GM18907 (cell line): Measurements from ENCODE around the gene UPF1.
"Not testable (repeated sequence)": the region's sequence is repeated elsewhere in the genome, so short reads cannot be mapped to it uniquely, and the experiment has no call there.

Experiments used
- ATAC-seq: cut with Tn5 transposase; IDR thresholded peaks from one replicate; pipeline ENCODE4 v1.9.1; 2021; ENCODE audit warnings: mild to moderate bottlenecking, moderate library complexity; ENCODE audit not compliant: unreplicated experiment

The UPF1 gene

DNA sequence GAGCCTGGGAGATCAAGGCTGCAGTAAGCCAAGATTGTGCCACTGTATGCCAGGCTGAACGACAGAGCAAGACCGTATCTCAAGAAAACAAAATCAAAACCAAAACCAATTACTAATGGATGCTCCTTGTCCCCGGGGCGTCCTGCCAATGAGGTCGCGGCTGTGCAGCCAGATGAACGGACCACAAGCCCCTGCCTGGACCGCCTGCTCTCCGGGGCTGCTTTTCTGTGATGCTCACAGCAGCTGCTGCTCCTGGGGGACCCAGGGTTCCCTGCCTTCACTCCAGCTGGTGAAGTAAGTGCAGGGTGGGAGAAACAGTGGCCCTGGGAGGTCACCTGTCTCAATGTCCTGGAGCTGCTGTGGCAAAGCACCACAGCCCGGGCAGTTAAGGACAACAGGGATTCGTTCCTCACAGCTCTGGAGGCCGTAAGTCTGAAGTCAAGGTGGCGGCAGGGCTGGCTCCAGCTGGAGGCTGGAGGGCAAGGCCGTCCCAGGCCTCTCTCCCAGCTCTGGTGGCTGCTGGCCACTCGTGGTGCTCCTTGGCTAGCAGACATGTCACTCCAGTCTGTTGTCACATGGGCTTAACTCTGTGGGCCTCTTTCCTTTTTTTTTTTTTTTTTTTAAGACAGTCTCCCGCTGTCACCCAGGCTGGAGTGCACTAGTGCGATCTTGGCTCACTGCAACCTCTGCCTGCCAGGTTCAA, 77.3 kb downstream of the UPF1 start:
- no peak for ATAC-seq

DNA sequence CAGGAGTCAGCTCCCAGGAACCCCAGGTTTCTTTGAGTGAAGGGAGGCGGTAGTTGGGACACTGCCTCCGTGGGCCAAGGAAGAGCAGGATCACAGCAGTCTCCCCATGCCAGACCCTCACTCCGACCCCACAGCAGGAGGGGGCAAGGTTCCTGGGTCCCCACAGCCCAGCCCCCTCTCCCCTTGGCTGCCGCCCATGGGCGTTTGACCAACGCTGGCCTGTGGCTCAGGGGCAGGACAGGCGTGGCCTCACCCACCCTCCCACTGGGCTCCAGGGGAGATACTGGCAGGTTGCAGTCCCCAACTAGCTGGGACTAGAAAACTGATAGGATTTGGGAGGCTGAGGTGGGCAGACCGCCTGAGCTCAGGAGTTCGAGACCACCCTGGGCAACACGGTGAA, 78.3 kb downstream of the UPF1 start:
- no peak for ATAC-seq

DNA sequence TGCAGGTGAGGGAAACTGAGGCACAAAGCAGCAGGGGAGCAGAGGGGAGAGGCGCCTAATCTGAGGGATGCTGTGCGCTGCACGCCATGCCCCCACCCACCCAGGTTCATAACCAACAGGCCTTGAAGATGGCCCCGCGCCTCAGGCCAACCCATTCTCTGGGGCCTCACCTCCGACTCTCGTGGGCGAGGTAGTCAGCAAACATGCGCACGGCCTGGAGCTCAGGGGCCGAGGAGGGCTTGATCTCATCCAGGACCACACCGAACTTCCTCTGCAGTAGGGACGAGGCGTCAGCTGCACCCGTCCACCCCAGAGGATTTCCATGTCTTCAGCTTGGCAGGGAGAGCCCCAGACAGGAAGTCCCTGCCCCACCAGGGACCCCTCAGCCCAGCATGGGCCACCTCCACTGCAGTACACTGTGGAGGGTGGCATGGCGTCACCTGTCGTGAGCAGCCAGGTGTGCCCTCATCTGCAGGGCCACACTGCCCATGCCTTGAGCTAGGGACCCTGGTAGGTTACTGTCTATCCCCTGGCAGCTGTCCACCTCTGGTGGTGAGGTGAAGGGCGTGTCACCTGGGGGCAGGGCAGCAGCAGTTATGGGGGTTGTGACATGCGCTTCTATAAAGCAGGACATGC, 79.2 kb downstream of the UPF1 start:
- ATAC-seq, result no peak

DNA sequence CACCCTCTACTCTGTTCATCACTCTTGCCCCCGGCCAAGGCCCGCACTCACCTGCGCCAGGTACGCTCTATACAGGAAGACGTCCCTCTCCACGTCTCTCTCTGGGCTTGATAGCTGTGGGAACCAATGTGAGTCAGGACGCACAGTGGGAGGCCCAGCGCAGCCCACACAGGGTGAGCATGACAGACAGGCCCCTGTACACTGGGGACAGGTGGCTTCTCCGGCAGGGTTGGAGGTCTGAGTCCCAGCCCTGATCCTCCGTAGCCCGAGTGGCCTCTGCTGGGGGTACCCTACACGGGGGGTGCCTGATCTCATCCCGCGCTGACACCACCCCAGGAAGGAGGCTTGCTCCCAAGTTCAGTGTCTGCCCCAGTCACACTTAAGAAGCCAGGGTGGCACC, 81.2 kb downstream of the UPF1 start:
- ATAC-seq, result no peak

DNA sequence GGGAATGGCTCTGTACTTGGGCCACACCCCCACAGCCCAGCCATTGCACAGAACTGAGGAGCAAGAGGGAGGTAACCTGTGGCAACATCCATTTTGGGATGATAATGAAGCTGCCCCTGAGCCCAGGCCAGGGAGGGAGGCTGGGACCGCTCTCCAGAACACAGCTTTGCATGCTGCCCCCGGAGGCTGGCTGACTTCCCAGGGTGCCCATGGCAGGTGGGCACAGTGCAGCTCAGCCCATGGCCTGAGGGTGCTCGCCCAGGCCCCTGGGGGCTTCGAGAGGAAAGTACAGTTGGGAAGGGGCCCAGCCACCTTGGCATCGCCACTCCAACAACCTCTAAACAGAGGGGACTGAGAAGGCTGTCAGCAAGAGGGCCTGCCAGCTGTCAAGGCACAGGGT, 81.7 kb downstream of the UPF1 start:
- no peak for ATAC-seq

GRCh38 chr19:18915639-18916038, 83.9 kb downstream of the UPF1 start:
- no peak for ATAC-seq

- not testable (repeated sequence) for ATAC-seq
These were observed 85.8 kb downstream of the UPF1 start for GRCh38 chr19:18917593-18917992.
